Measurements from ENCODE around the gene NUTM2E.
"Not testable (repeated sequence)": the region's sequence is repeated elsewhere in the genome, so short reads cannot be mapped to it uniquely, and the experiment has no call there.

The NUTM2E gene, protein sequence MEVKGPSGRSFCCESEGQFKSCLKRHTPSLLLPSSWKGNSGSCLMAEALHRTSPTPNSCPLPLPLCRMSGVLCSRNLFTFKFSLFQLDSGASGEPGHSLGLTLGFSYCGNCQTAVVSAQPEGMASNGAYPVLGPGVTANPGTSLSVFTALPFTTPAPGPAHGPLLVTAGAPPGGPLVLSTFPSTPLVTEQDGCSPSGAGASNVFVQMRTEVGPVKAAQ (N-terminal part only)

DNA sequence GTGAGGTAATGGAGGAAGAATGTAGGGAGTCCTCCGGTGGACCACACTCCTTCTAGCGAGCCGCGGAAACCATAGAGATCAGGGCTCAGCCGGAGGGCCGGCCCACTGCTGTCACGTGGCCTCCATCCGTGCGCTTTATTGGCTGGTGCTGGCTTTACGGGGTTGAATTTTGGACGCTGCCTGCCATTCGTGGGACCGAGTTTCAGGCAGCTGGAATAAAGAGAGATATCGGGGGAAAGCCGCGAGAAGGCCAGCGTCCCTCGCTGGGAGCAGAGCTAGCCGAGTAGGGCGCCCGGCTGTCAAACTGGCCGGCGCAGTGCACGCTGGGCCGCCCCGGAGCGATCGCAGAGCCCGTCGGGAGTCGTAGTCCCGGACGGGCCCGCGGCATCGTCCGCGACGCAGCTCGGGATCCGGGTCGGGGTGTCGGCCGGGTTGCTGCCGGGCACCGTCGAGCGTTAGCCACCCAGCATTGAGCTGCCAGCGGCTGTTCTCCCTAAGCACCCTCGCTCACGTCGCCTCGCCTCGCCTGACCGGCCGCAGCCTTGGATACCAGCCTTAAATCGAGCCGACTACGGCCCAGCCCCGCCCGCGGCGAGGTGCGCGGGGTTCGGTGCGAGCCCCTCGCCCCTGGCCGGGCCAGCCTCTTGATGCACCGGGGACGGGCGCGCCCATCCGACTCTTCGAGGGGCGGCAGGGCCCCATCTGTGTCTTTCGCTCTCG lies at the start of gene NUTM2E:
TSS of gene NUTM2E (plus strand) at position 244 of the 720 bp plus-strand sequence. CDS start 15,002 bp downstream, outside the sequence.
- peak; percentile 52 to 56 for DNase-seq (ENCODE audit: low read depth in 2 of 2)

DNA sequence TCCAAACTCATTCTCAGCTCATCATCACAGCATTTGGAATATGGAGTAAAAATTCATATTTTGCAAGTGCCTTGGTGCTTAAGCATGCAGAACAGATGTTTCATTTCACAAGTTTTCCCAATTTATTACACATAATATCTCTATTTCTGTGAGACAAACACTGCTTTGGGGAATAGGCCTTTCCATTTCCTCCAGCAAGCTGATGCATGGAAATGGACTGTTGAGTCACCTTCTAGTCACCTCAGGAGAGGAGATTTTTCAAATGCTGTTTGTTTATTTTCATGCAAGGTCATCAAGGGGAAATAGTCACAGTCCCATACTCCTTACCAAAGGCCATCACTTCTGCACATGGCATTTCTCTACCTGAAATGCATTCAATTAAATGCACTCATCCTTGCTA lies 48.5 kb upstream of the NUTM2E start:
- DNase-seq (ENCODE audit: low read depth in 2 of 2) = not testable (repeated sequence)

DNA sequence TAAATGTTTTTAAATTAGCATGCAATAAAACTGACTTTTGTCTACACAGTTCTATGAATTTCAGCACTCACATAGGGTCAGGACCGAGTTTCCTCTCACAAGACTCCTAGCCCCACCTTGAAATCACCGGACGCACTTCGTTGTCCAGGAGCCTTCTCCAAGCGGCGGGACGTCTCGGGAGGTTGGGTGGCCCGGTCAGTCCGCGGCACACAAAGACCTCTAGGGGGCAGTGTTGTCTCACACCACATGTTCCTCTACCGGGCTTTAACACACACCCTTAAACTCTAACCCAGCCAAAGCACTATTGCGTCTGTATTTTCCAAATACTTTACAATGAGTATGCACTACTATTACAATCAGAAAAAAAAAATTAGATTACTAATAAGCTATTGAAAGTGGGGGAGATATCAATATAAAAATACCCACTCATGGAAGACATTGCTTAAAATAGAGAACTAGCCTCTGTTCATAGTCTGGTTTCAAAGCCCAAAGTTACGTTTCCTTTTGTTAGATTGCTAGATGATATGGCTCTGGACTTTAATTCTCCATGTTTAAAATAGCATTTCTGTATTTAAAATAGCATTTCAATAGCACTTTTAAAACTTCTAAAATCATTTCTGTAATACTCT lies 47.1 kb upstream of the NUTM2E start:
- peak; percentile 22 to 29 for DNase-seq (ENCODE audit: low read depth in 2 of 2)

DNA sequence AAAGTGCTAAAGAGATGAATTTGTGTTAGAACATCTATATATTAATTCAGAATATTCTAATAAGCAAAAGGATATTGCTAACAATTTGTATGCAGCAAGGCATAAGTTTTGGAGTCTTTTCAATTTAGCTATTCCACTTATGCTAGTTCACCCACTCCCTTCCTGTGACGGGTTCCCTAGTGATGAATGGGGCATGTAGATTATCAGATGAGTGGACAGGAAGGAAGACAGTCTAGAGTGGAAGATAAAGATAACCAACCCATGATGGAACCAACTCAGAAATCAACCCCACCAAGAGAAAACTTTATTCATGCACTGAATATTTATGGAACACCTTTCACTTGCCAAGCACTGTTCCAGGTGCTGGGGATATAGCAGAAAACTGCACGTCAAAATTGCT lies 46.5 kb upstream of the NUTM2E start:
- not testable (repeated sequence) for DNase-seq (ENCODE audit: low read depth in 2 of 2)

DNA sequence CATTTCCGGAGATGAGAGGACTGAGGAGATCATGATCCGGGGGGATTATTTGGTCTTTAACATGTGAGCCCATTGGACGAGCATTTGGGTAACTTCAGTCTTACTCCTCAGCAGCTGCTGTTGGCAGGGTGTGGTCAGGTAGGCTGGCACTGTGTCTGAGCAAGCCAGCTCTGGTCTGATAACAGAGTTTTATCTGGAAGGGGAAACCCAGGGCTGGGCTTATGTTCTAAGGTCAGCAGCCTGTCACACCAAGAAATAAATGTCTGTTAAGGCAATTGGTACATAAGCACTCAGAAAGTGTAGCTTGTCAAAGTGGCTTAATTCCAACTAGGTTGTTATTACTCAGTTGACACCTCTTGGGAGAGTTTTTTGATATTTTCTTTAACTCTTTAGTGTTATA lies 45.0 kb upstream of the NUTM2E start:
- not testable (repeated sequence) for DNase-seq (ENCODE audit: low read depth in 2 of 2)

DNA sequence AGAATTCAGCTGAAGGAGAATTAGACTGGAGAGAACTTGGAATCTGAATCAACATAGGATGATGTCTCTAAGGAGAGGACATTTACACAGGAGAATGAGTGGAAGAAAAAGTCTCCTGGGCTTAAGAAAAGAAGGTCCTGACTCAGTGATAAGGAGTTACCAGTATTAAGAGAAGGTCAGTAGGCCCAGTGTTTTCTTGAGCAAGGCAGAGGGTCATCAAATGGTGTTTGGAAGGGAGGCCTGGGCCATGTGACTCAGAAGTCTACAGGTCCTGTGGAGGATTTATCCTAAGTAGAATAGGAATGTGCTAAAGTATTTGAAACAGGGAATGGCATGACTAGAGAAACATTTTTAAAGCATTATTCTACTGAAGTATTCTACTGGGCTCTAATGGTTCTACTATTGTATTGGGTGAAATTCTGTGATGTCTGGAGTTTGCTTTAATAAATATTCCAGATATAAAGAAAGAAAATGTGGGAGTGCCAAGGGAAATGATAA lies 39.0 kb upstream of the NUTM2E start:
- DNase-seq (ENCODE audit: low read depth in 2 of 2) = not testable (repeated sequence)

DNA sequence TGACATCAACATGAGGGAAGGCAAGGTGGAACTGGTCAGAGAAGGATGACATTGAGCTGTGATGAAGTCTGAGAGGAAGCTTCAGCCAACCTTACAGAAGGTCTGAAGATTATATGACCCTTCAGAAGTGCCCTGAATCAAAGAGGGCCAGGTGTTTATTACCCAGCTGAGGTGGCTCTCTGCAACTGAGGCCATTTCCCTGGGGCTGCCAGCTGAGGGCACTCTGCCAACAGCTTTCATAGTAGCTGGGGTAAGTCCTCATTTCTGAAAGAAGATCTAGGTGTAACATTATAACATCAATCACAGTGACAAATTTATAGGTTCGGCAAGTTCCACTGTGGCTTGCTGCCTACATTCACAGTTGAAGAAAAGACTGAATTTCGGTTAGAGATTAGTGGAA lies 37.2 kb upstream of the NUTM2E start:
- not testable (repeated sequence) for DNase-seq (ENCODE audit: low read depth in 2 of 2)

DNA sequence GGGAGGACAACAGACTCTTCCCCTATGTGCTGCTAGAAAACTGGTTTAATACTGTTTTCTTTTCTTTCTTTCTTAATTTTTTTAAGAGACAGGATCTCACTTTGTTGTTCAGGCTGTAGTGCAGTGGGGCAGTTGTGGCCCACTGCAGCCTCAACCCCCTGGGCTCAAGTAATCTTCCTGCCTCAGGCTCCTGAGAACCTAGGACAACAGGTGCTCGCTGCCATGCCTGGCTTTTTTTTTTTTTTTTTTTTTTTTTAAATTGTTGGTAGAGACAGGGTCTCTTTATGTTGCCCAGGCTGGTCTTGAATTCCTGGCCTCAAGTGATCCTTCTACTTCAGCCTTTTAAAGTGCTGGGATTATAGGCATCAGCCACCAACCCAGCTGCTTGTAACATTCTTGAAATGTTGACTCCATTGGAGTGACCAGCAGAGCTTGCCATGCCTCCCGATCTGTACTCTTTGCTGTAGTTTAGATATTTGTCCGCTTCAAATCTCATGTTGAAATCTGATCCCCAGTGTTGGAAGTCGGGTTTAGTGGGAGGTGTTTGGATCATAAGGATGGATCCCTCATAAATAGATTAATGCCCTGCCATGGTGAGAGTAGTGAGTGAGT lies 34.5 kb upstream of the NUTM2E start:
- DNase-seq (ENCODE audit: low read depth in 2 of 2) = not testable (repeated sequence)

DNA sequence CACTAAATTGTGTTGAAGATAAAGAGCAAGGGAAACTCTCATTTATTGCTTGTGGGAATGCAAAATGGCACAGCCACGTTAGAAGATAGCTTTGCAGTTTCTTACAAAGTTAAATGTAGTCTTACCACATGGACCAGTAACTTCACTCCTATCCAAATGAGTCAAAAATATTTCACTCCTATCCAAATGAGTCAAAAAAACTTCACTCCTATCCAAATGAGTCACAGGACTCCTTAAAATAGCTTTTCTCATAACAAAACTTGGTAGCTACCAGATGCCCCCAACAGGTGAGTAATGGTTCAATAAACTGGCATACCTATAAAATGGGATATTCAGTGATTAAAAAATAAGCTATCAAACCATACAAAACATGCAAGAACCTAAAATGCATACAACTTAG lies 27.2 kb upstream of the NUTM2E start:
- DNase-seq (ENCODE audit: low read depth in 2 of 2) = not testable (repeated sequence)

DNA sequence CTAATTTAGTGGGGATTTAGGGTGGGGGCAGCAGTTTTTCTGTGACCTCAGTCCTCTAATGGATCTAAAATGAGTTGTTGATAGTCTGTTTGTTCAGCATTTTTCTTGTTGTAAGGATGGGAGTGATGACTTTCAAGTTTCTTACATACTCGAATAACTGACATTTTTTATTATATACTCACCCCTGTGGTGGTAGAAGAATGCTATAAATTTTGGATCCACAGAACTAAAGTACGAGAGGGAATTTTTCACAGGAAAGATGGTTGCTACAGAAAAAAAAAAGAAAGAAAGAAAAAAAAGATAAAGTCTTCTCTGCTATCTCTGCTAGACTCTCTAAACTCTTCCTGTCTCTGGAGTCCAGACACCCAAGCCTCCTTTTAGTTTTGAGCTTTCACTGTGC lies 20.7 kb upstream of the NUTM2E start:
- not testable (repeated sequence) for DNase-seq (ENCODE audit: low read depth in 2 of 2)

DNA sequence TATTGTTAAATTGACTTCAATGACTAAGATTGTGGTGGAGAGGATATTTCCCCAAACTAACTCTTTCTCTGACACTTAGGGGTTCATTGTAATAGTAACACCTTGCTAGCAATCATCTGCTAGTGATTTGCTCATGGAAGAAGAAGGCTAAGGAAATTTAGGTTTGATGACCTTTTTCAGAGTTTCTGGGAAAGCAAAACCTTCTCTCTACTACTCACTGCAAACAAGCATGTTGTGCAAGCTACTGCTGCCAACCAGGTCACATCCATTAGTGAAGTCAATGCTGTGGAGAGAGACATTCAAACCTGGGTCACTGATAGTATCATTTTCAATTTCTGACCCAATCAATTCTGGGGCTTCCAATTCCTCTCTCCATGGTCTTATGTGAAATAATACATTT lies 14.6 kb upstream of the NUTM2E start:
- not testable (repeated sequence) for DNase-seq (ENCODE audit: low read depth in 2 of 2)

DNA sequence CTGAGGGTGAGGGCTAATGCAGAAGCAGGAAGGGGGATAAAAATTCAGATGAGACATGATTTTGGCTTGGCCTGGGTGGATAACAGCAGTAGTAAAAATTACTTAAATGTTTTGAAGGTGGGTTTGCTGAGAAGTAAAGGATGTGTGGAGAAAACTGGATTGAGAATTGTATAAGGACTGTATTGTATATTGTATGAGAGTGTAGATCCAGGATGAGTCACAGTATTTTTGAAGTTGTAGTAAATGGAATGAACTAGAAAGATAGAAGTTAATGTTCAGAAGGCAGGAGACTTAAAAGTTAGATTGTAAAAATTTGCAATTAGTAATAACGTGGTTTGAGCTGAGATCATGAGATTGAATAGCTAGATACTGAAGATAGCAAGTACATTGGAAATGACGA lies 10.2 kb upstream of the NUTM2E start:
- DNase-seq (ENCODE audit: low read depth in 2 of 2) = not testable (repeated sequence)

DNA sequence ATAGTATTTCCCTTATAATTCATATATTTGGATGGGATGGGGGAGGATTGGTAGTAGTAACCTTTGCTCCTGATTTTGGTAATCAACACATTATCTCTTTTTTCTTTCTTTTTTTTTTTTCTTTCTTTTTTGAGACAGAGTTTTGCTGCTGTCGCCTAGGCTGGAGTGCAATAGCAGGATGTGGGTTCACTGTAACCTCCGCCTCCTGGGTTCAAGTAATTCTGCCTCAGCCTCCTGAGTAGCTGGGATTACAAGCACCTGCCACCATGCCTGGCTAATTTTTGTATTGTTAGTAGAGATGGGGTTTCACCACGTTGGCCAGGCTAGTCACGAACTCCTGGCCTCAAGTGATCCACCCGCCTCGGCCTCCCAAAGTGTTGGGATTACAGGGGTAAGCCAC lies 3.2 kb upstream of the NUTM2E start:
- DNase-seq (ENCODE audit: low read depth in 2 of 2) = not testable (repeated sequence)

DNA sequence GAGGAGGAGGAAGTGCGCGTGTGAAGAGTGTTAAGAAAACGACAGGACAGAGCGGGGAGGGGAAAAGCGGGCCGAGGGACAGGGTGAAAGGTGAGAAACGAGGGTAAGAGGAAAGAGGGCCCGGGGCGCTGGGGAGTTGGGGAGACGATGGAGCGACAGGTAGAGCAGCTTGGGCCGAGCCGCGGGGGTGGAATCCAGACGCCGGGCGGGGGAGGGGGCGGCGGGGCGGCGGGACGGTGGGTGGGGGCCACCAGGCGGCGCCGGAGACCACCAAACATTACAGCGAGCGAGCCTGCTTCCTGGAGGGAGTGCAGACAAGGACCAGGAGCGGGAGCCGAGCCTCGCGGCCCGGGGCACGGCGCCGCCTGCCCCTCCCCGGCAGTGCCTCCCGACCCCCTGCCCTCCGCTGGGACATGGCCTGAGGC lies 940 bp upstream of the NUTM2E start:
- DNase-seq (ENCODE audit: low read depth in 2 of 2) = not testable (repeated sequence)

DNA sequence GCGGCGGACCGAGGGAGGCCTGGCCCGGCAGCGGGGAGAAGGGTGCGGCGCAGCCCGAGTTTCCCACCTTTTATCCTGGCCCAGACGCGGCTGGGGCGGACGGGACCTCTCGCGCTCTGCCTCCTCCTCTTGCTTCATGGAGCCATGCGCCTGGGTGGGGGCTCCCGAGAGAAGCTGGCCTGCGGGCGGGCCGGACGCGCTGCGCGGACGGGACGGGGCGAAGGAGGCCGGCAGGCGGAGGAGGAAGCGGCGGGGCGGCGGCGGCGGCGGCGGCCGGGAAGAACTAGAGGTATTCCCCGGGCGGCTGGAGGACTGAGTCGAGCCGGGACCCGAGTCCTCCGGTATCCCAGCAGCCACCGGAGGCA lies 426 bp upstream of the NUTM2E start:
- not testable (repeated sequence) for DNase-seq (ENCODE audit: low read depth in 2 of 2)

DNA sequence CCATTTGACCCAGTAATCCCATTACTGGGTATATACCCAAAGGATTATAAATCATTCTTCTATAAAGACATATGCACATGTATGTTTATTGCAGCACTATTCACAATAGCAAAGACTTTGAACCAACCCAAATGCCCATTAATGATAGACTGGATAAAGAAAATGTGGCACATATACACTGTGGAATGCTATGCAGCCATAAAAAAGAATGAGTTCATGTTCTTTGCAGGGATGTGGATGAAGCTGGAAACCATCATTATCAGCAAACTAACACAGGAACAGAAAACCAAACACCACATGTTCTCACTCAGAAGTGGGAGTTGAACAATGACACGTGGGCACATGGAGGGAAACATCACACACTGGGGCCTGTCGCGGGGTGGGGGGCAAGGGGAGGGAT lies 7.3 kb downstream of the NUTM2E start:
- not testable (repeated sequence) for DNase-seq (ENCODE audit: low read depth in 2 of 2)

DNA sequence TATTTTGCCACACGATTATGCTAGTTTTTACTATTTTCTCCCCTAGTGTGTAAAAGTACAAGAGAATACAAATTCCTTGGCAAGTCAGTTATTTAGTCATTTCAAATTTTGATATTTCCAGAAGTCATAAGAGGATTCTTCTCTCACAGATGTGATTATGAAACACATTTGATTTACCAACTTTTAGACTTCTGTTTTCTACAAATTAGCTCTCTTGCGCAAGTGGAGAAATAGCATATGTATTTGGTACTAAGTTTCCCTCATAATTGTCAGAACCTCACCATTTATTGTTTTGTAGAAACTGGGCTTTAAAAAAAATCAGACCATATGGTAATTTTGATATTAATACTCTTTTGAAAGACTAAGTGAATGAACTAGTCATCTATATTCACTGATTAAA lies 9.4 kb downstream of the NUTM2E start:
- DNase-seq (ENCODE audit: low read depth in 2 of 2) = not testable (repeated sequence)

DNA sequence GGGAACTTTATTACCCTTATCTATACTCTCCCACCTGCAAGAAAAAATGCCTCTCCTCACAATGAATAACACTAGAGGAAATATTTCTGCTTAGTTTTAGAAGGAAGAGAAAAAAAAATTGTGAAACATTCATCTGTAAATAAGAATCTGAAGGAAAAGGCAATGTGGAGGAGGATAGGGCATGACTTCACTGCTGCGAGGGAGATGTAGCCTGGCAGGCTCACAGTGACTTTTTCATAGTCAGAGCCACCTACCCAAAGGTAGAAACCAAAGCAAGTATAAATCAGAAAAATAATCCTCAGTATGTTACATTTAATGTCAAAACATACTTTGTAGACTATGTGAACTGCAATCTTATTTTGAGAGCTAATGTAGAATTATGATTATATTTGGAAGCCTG lies 10.4 kb downstream of the NUTM2E start:
- not testable (repeated sequence) for DNase-seq (ENCODE audit: low read depth in 2 of 2)

DNA sequence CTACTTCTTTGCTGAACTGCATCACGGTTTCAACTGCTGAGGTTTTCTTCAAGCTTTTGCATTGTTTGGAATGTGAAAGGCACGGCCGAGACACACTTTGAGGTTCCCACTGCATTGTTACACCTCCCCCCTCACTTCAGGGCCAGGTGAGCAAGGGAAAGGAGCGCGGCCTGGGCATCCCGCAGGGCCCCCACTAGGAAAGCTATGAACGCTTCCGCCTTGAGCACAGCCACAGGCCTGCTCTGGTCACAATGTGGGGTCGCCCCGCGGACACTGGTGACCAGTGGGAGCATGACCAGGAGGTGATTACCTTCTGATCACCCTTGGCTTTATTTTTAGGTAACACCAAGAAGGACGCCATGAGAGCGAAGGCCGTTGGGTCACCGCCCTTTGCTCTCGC lies 11.9 kb downstream of the NUTM2E start:
- DNase-seq (ENCODE audit: low read depth in 2 of 2) = not testable (repeated sequence)

DNA sequence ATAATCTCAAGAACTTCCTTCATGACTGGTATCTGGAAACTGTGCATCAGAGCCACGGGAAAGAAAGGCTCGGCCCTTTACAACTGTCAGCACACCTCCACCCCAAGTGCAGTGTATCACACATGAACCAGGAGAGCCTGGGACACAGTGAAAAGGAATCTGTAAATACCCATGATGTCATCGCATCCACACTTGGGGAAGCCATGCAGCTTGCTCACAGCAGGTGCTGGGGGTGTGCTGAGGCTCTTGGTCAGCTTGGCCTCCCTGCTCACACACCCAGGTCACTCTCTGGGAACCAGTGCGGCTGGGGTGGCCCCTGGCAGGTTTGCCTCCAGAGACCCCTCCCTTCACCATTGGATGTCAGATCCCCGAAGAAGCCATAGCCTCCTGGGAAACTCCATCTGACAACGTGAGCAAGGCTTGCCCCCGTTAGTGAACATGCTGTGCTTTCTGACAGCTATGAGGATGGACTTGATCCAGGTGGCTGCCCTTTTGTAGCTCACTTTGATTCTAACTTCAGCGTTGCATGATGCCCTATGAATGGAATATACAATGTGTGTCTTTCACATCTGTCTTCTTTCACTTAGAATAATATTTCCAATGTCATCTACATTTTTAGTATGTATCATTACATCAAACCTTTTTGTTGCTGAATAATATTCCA lies 26.8 kb downstream of the NUTM2E start:
- not testable (repeated sequence) for DNase-seq (ENCODE audit: low read depth in 2 of 2)

DNA sequence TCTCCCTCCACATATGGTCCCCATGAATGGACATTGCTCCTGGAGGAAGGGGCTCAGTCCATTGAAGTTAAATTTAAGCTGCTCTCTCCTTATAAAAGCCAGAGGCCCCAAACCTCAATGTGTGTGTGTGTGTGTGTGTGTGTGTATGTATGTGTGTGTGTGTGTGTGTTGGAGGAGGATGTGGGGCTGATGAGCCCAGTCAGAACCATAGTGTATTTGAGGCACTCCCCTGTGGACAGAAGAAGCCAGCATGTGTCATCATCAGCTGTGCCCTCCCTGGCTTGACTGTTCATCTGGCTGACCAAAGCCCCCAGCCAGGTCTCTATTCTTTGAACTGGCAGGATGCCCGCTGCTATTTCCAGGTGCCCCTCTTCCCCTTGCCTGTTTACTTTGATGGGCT lies 35.7 kb downstream of the NUTM2E start:
- not testable (repeated sequence) for DNase-seq (ENCODE audit: low read depth in 2 of 2)

DNA sequence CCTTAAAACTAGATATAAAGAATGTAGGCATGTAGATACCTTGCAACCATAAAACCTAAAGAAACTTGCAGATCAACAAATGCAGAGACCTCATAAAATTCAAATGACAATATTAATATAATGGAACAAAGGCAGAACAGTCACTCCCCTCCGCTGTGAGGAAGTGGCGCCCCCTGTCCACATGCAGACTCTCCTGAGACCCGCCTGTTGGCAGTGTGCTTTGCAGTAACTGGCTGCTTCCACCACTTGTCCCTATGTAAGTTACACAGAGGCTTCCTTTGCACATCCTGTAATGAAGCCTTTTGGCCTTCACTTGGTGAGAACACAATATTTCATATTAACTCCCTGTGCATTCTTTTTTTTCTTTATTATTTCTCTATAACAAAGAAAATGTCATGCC lies 36.3 kb downstream of the NUTM2E start:
- DNase-seq (ENCODE audit: low read depth in 2 of 2) = not testable (repeated sequence)

All from activated CD8-positive, alpha-beta memory T cell treated with anti-CD3 and anti-CD28 coated beads for 4 hours (primary cell).